Immature natural killer cell (primary cell): Measurements from ENCODE around the gene COMP. TPM values are rescaled to one million over a fixed set of nuclear protein-coding genes. Genes with fewer than 3 reads are reported as not detected.

Experiments
- DNase-seq, 3 donors: peaks; one replicate each; pipeline ENCODE4 v3.0.0; 2022; ENCODE audit warnings: mixed read lengths in 1 of 3
- H3K27ac Mint-ChIP-seq, 6 donors: one replicate each; pipeline ENCODE4 v1.8.0; 2020; ENCODE audit warnings: mixed read lengths in 6 of 6, mild to moderate bottlenecking in 5 of 6, inconsistent platforms in 4 of 6, moderate library complexity in 3 of 6
- H3K27me3 Mint-ChIP-seq, 3 donors: one replicate each; pipeline ENCODE4 v1.8.0; 2020 to 2021; ENCODE audit warnings: low read depth in 3 of 3, mild to moderate bottlenecking in 3 of 3, mixed read lengths in 3 of 3, moderate library complexity in 3 of 3, inconsistent platforms in 1 of 3
- H3K36me3 Mint-ChIP-seq, 3 donors: one replicate each; pipeline ENCODE4 v1.8.0; 2020; ENCODE audit warnings: mixed read lengths in 3 of 3, inconsistent platforms in 2 of 3, mild to moderate bottlenecking in 2 of 3
- H3K4me1 Mint-ChIP-seq, 2 donors: one replicate each; pipeline ENCODE4 v1.8.0; 2020; ENCODE audit warnings: inconsistent platforms in 2 of 2, mild to moderate bottlenecking in 2 of 2, mixed read lengths in 2 of 2, moderate library complexity in 1 of 2
- H3K4me3 Mint-ChIP-seq, 5 donors: one replicate each; pipeline ENCODE4 v1.8.0; 2020; ENCODE audit warnings: mild to moderate bottlenecking in 5 of 5, mixed read lengths in 5 of 5, inconsistent platforms in 3 of 5, moderate library complexity in 3 of 5
- H3K9me3 Mint-ChIP-seq, 6 donors: one replicate each; pipeline ENCODE4 v1.8.0; 2020; ENCODE audit warnings: mild to moderate bottlenecking in 6 of 6, mixed read lengths in 6 of 6, inconsistent platforms in 4 of 6, moderate library complexity in 3 of 6
- polyA plus RNA-seq, 3 donors: library from polyadenylated mRNA; unstranded; fragments of 300-500 nt; fragmentation: Illumina TruSeq; gene quantifications; one replicate each; pipeline ENCODE4 v1.2.3, GENCODE V29; 2021

Gene COMP
- polyA plus RNA-seq, 3 donors from 2014 or later, result not detected

GRCh38 chr19:18750295-18750970, 40.7 kb downstream of the COMP start:
- Mint-ChIP-seq H3K27ac (peak overlapping the region in 1 of 6 donors; percentile 69), H3K27me3 (no peaks in the 10 kb centered on the region), H3K9me3 (no peaks in the 10 kb centered on the region), H3K4me1 (no peaks in the 10 kb centered on the region), H3K4me3 (no peak overlapping the region), H3K36me3 (peaks cover 5 to 12% (median 7%) of the 10 kb centered on the region in 3 donors)
- no peak for DNase-seq

GRCh38 chr19:18749362-18750231, 41.5 kb downstream of the COMP start:
- no peak overlapping the region for H3K4me3 Mint-ChIP-seq
- no peaks in the 10 kb centered on the region for H3K9me3 Mint-ChIP-seq
- DNase-seq, result no peak
- H3K27ac Mint-ChIP-seq, result no peak overlapping the region
- peaks cover 5 to 12% (median 7%) of the 10 kb centered on the region in 3 donors for H3K36me3 Mint-ChIP-seq
- no peaks in the 10 kb centered on the region for H3K27me3 Mint-ChIP-seq
- H3K4me1 Mint-ChIP-seq, result no peaks in the 10 kb centered on the region

- H3K4me1 Mint-ChIP-seq, result no peaks in the 10 kb centered on the region
- H3K9me3 Mint-ChIP-seq, result no peaks in the 10 kb centered on the region
- H3K27me3 Mint-ChIP-seq, result no peaks in the 10 kb centered on the region
- peaks cover 0 to 3% (median 3%) of the 10 kb centered on the region in 3 donors for H3K36me3 Mint-ChIP-seq
- H3K4me3 Mint-ChIP-seq, result no peak overlapping the region
- H3K27ac Mint-ChIP-seq, result no peak overlapping the region
- DNase-seq, result no peak
Measured at GRCh38 chr19:18746401-18747325, 44.4 kb downstream of the COMP start.

GRCh38 chr19:18745931-18746330, 45.2 kb downstream of the COMP start:
- Mint-ChIP-seq H3K9me3 (no peaks in the 10 kb centered on the region), H3K4me1 (no peaks in the 10 kb centered on the region), H3K36me3 (peaks cover 0 to 3% (median 3%) of the 10 kb centered on the region in 3 donors), H3K4me3 (no peak overlapping the region), H3K27me3 (no peaks in the 10 kb centered on the region), H3K27ac (no peak overlapping the region)
- no peak for DNase-seq

- DNase-seq, result no peak
- no peak overlapping the region for H3K4me3 Mint-ChIP-seq
- no peak overlapping the region for H3K27ac Mint-ChIP-seq
- H3K27me3 Mint-ChIP-seq, result no peaks in the 10 kb centered on the region
- H3K36me3 Mint-ChIP-seq, result no peaks in the 10 kb centered on the region
- no peaks in the 10 kb centered on the region for H3K9me3 Mint-ChIP-seq
- no peaks in the 10 kb centered on the region for H3K4me1 Mint-ChIP-seq
Measured at GRCh38 chr19:18745012-18745735, 45.9 kb downstream of the COMP start.

- Mint-ChIP-seq H3K27me3 (peaks cover 0 to 2% (median 0%) of the 10 kb centered on the region in 3 donors), H3K36me3 (no peaks in the 10 kb centered on the region), H3K4me3 (no peak overlapping the region), H3K9me3 (no peaks in the 10 kb centered on the region), H3K27ac (no peak overlapping the region), H3K4me1 (no peaks in the 10 kb centered on the region)
- no peak for DNase-seq
Measured at GRCh38 chr19:18743784-18744418, 47.2 kb downstream of the COMP start.

- no peaks in the 10 kb centered on the region for H3K36me3 Mint-ChIP-seq
- H3K27ac Mint-ChIP-seq, result no peak overlapping the region
- peaks cover 0 to 2% (median 0%) of the 10 kb centered on the region in 3 donors for H3K27me3 Mint-ChIP-seq
Measured at GRCh38 chr19:18742838-18743783, 48.0 kb downstream of the COMP start.

GRCh38 chr19:18742324-18742723, 48.8 kb downstream of the COMP start:
- no peak for DNase-seq
- Mint-ChIP-seq H3K4me3 (no peak overlapping the region), H3K4me1 (peaks cover 0 to 2% of the 10 kb centered on the region in 2 donors), H3K36me3 (no peaks in the 10 kb centered on the region), H3K27me3 (peaks cover 0 to 2% (median 0%) of the 10 kb centered on the region in 3 donors), H3K27ac (no peak overlapping the region), H3K9me3 (no peaks in the 10 kb centered on the region)

More at GRCh38 chr19:18742838-18743783, 48.0 kb downstream of the COMP start:
- no peak for DNase-seq
- Mint-ChIP-seq H3K4me1 (no peaks in the 10 kb centered on the region), H3K9me3 (no peaks in the 10 kb centered on the region), H3K4me3 (no peak overlapping the region)

GRCh38 chr19:18741124-18742121, 49.7 kb downstream of the COMP start:
- no peak overlapping the region for H3K27ac Mint-ChIP-seq
- H3K27me3 Mint-ChIP-seq, result peaks cover 0 to 2% (median 0%) of the 10 kb centered on the region in 3 donors
- H3K4me3 Mint-ChIP-seq, result no peak overlapping the region
- no peaks in the 10 kb centered on the region for H3K36me3 Mint-ChIP-seq
- DNase-seq, result no peak
- peaks cover 0 to 2% of the 10 kb centered on the region in 2 donors for H3K4me1 Mint-ChIP-seq
- H3K9me3 Mint-ChIP-seq, result no peaks in the 10 kb centered on the region

GRCh38 chr19:18738961-18739690, 52.0 kb downstream of the COMP start:
- Mint-ChIP-seq H3K27ac (peak overlapping the region in 1 of 6 donors; percentile 11), H3K9me3 (no peaks in the 10 kb centered on the region), H3K27me3 (peaks cover 0 to 2% (median 0%) of the 10 kb centered on the region in 3 donors), H3K4me1 (peaks cover 0 to 2% of the 10 kb centered on the region in 2 donors), H3K4me3 (no peak overlapping the region), H3K36me3 (no peaks in the 10 kb centered on the region)
- DNase-seq, result no peak
